GM21381 (cell line): ENCODE data around the gene ANKRD2.
"Not testable (repeated sequence)": the region's sequence is repeated elsewhere in the genome, so short reads cannot be mapped to it uniquely, and the experiment has no call there.

Experiments
- ATAC-seq: cut with Tn5 transposase; IDR thresholded peaks from one replicate; pipeline ENCODE4 v1.9.1; 2021; ENCODE audit warnings: mild to moderate bottlenecking, moderate library complexity; ENCODE audit not compliant: unreplicated experiment

The ANKRD2 gene

GRCh38 chr10:97570789-97571471, 1.6 kb upstream of the ANKRD2 start:
- ATAC-seq: no peak

GRCh38 chr10:97571622-97572021, 957 bp upstream of the ANKRD2 start:
- ATAC-seq: no peak

GRCh38 chr10:97573021-97573420, 442 bp downstream of the ANKRD2 start:
- no peak for ATAC-seq

- ATAC-seq: no peak
Measured at GRCh38 chr10:97573672-97574071, 1.1 kb downstream of the ANKRD2 start.

- ATAC-seq: no peak
Measured at GRCh38 chr10:97574374-97575126, 2.0 kb downstream of the ANKRD2 start.

GRCh38 chr10:97575127-97575668, 2.6 kb downstream of the ANKRD2 start:
- no peak for ATAC-seq

- not testable (repeated sequence) for ATAC-seq
Measured at GRCh38 chr10:97576487-97576886, 3.9 kb downstream of the ANKRD2 start.

GRCh38 chr10:97577701-97578100, 5.1 kb downstream of the ANKRD2 start:
- ATAC-seq: no peak

GRCh38 chr10:97578171-97578844, 5.7 kb downstream of the ANKRD2 start:
- no peak for ATAC-seq

GRCh38 chr10:97580421-97581367, 8.1 kb downstream of the ANKRD2 start:
- ATAC-seq: no peak

- no peak for ATAC-seq
Measured at GRCh38 chr10:97582169-97582568, 9.6 kb downstream of the ANKRD2 start.

GRCh38 chr10:97583476-97583875, 10.9 kb downstream of the ANKRD2 start:
- ATAC-seq: no peak

GRCh38 chr10:97584060-97584797, 11.7 kb downstream of the ANKRD2 start, which contains the start of gene HOGA1:
HOGA1 (plus strand) TSS chr10:97584389; CDS start chr10:97584704, 315 bp downstream.
- no peak for ATAC-seq

GRCh38 chr10:97584798-97585438, 12.3 kb downstream of the ANKRD2 start:
- ATAC-seq: no peak

GRCh38 chr10:97585439-97585811, 12.8 kb downstream of the ANKRD2 start:
- no peak for ATAC-seq

- ATAC-seq: no peak
Measured at GRCh38 chr10:97587183-97587582, 14.6 kb downstream of the ANKRD2 start.

GRCh38 chr10:97589479-97589878, 16.9 kb downstream of the ANKRD2 start, which contains the start of gene C10orf62:
C10orf62 (plus strand) TSS chr10:97589721; CDS start chr10:97589898, 177 bp downstream.
- no peak for ATAC-seq

- no peak for ATAC-seq
Measured at GRCh38 chr10:97590082-97590747, 17.6 kb downstream of the ANKRD2 start.
